IPS-20b (cell line): ENCODE results near the gene SYVN1.

Experiments used
- H3K27ac ChIP-seq: one replicate; pipeline ENCODE4 v1.5.1; 2013; ENCODE audit warnings: low read length
- H3K27me3 ChIP-seq: 2 replicates; pipeline ENCODE4 v1.6.1; 2013; ENCODE audit warnings: mild to moderate bottlenecking, low read length, inconsistent platforms; ENCODE audit not compliant: insufficient read depth
- H3K36me3 ChIP-seq: 2 replicates; pipeline ENCODE4 v1.6.1; 2013; ENCODE audit warnings: low read depth, mild to moderate bottlenecking, inconsistent platforms, low read length, moderate library complexity; ENCODE audit not compliant: insufficient read depth
- H3K4me1 ChIP-seq: 2 replicates; pipeline ENCODE4 v1.6.1; 2013; ENCODE audit warnings: mild to moderate bottlenecking, control low read depth, inconsistent platforms, low read length, moderate library complexity; ENCODE audit not compliant: insufficient read depth
- H3K4me3 ChIP-seq: 2 replicates; pipeline ENCODE4 v1.5.1; 2013; ENCODE audit warnings: mild to moderate bottlenecking, low read length, inconsistent platforms
- H3K9ac ChIP-seq: 2 replicates; pipeline ENCODE4 v1.6.1; 2013; ENCODE audit warnings: low read depth, mild to moderate bottlenecking, inconsistent platforms, low read length, moderate library complexity
- H3K9me3 ChIP-seq: 2 replicates; pipeline ENCODE4 v1.6.1; 2013; ENCODE audit warnings: mild to moderate bottlenecking, low read depth, low read length, inconsistent platforms; ENCODE audit not compliant: insufficient read depth

Gene SYVN1

GRCh38 chr11:65113361-65113756 lies 21.0 kb downstream of the SYVN1 start:
- no peaks in the 10 kb centered on the region for H3K9me3 ChIP-seq
- H3K36me3 ChIP-seq: peaks cover 21% of the 10 kb centered on the region
- H3K27me3 ChIP-seq: no peaks in the 10 kb centered on the region
- no peak overlapping the region for H3K27ac ChIP-seq
- H3K9ac ChIP-seq: peak overlapping the region; percentile 95; the same call in 1 of the 2 replicates
- H3K4me1 ChIP-seq: peaks cover 5% of the 10 kb centered on the region; the same call in 1 of the 2 replicates
- H3K4me3 ChIP-seq: peak overlapping the region; percentile 93

- H3K4me1 ChIP-seq: peaks cover 5% of the 10 kb centered on the region; the same call in 1 of the 2 replicates
- H3K9ac ChIP-seq: peak overlapping the region; percentile 95
- peaks cover 19% of the 10 kb centered on the region for H3K36me3 ChIP-seq
- H3K27me3 ChIP-seq: no peaks in the 10 kb centered on the region
- no peak overlapping the region for H3K27ac ChIP-seq
- no peaks in the 10 kb centered on the region for H3K9me3 ChIP-seq
- H3K4me3 ChIP-seq: peak overlapping the region; percentile 93
These were observed 21.6 kb downstream of the SYVN1 start for GRCh38 chr11:65112546-65113360.

- Histone ChIP-seq H3K4me3 (peak within 1 kb of the TSS; percentile 93), H3K27me3 (no peaks in the 10 kb centered on the region), H3K4me1 (peaks cover 5% of the 10 kb centered on the region; the same call in 1 of the 2 replicates), H3K9me3 (no peaks in the 10 kb centered on the region), H3K36me3 (peaks cover 21% of the 10 kb centered on the region), H3K9ac (peak within 1 kb of the TSS; percentile 95; the same call in 1 of the 2 replicates), H3K27ac (peak within 1 kb of the TSS; percentile 33)
These were observed 22.4 kb downstream of the SYVN1 start, which contains the start of gene TM7SF2 for GRCh38 chr11:65111744-65112545. TM7SF2 (plus strand) TSS chr11:65111872; CDS start chr11:65112016, 144 bp downstream.

GRCh38 chr11:65111159-65111743 lies 23.1 kb downstream of the SYVN1 start:
- no peaks in the 10 kb centered on the region for H3K27me3 ChIP-seq
- H3K9ac ChIP-seq: no peak overlapping the region
- H3K4me3 ChIP-seq: peak overlapping the region; percentile 41; the same call in 1 of the 2 replicates
- peaks cover 5% of the 10 kb centered on the region; the same call in 1 of the 2 replicates for H3K4me1 ChIP-seq
- H3K27ac ChIP-seq: no peak overlapping the region
- H3K36me3 ChIP-seq: peaks cover 21% of the 10 kb centered on the region
- H3K9me3 ChIP-seq: no peaks in the 10 kb centered on the region

- H3K4me1 ChIP-seq: peaks cover 5% of the 10 kb centered on the region; the same call in 1 of the 2 replicates
- H3K27me3 ChIP-seq: no peaks in the 10 kb centered on the region
- no peak overlapping the region for H3K27ac ChIP-seq
- H3K4me3 ChIP-seq: no peak overlapping the region
- no peak overlapping the region for H3K9ac ChIP-seq
- H3K36me3 ChIP-seq: peaks cover 14% of the 10 kb centered on the region
- H3K9me3 ChIP-seq: no peaks in the 10 kb centered on the region
These were observed 23.9 kb downstream of the SYVN1 start for GRCh38 chr11:65110354-65110861.

- Histone ChIP-seq H3K36me3 (peaks cover 14% of the 10 kb centered on the region), H3K9ac (no peak overlapping the region), H3K27ac (no peak overlapping the region), H3K4me1 (peaks cover 5% of the 10 kb centered on the region; the same call in 1 of the 2 replicates), H3K27me3 (no peaks in the 10 kb centered on the region), H3K4me3 (no peak overlapping the region), H3K9me3 (no peaks in the 10 kb centered on the region)
These were observed 24.8 kb downstream of the SYVN1 start for GRCh38 chr11:65109231-65110198.

GRCh38 chr11:65108469-65109123 lies 25.7 kb downstream of the SYVN1 start:
- no peak overlapping the region for H3K4me3 ChIP-seq
- H3K9ac ChIP-seq: no peak overlapping the region
- peaks cover 19% of the 10 kb centered on the region for H3K36me3 ChIP-seq
- no peaks in the 10 kb centered on the region for H3K27me3 ChIP-seq
- no peaks in the 10 kb centered on the region for H3K9me3 ChIP-seq
- H3K4me1 ChIP-seq: peaks cover 5% of the 10 kb centered on the region; the same call in 1 of the 2 replicates
- no peak overlapping the region for H3K27ac ChIP-seq

- no peak overlapping the region for H3K4me3 ChIP-seq
- H3K27me3 ChIP-seq: no peaks in the 10 kb centered on the region
- H3K27ac ChIP-seq: no peak overlapping the region
- no peaks in the 10 kb centered on the region for H3K9me3 ChIP-seq
- no peaks in the 10 kb centered on the region for H3K4me1 ChIP-seq
- no peak overlapping the region for H3K9ac ChIP-seq
- peaks cover 22% of the 10 kb centered on the region for H3K36me3 ChIP-seq
These were observed 26.4 kb downstream of the SYVN1 start for GRCh38 chr11:65107751-65108468.

GRCh38 chr11:65107078-65107477 lies 27.2 kb downstream of the SYVN1 start:
- no peak overlapping the region for H3K27ac ChIP-seq
- peaks cover 23% of the 10 kb centered on the region for H3K36me3 ChIP-seq
- H3K9ac ChIP-seq: no peak overlapping the region
- no peak overlapping the region for H3K4me3 ChIP-seq
- no peaks in the 10 kb centered on the region for H3K27me3 ChIP-seq
- no peaks in the 10 kb centered on the region for H3K4me1 ChIP-seq
- H3K9me3 ChIP-seq: no peaks in the 10 kb centered on the region

GRCh38 chr11:65104628-65105027 lies 29.7 kb downstream of the SYVN1 start:
- H3K4me1 ChIP-seq: no peaks in the 10 kb centered on the region
- no peaks in the 10 kb centered on the region for H3K27me3 ChIP-seq
- no peak overlapping the region for H3K4me3 ChIP-seq
- H3K27ac ChIP-seq: no peak overlapping the region
- no peaks in the 10 kb centered on the region for H3K9me3 ChIP-seq
- no peak overlapping the region for H3K9ac ChIP-seq
- peaks cover 23% of the 10 kb centered on the region for H3K36me3 ChIP-seq
